HG03457 (cell line): ENCODE results near the gene RAB20.
"Not testable (repeated sequence)": the region's sequence is repeated elsewhere in the genome, so short reads cannot be mapped to it uniquely, and the experiment has no call there.

Experiments
- ATAC-seq: cut with Tn5 transposase; IDR thresholded peaks from one replicate; pipeline ENCODE4 v1.9.1; 2021; ENCODE audit warnings: moderate number of reproducible peaks; ENCODE audit not compliant: unreplicated experiment

RAB20 gene

DNA sequence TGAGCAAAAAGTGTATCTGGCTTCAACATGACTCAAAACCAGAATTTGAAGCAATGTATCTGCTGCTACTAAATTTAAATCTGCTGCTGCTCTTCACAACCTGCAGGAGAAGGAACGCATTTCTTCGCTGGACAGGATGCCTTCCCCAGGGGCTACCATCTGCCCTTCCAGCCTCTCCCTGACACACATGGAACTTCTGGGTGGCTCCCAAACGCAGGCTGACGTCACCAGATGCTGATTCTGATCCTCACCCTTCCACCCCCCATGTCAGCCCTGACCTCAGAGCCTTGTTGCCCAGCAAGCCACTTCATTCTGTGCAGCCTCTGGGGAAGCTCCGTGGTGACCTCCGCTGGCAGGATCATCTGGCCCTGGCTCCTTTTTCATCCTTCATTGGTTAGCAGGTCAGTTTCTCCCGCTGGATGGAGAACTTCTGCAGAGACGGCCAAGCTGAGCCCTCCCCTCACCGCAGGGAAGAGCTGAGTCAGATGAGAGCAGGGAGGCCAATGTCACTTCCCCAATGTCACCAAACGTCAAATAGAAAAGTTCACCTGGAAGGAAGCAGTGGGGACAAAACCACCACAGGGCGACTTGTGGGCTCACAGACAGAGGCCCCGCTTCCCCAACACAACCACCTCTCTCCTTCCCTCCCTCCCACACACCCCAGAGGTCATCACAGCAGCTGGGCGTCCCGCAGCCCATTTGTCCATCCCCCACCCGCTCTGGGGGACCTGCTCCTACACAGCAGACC lies 14.0 kb upstream of the RAB20 start:
- peak; percentile 87 for ATAC-seq

DNA sequence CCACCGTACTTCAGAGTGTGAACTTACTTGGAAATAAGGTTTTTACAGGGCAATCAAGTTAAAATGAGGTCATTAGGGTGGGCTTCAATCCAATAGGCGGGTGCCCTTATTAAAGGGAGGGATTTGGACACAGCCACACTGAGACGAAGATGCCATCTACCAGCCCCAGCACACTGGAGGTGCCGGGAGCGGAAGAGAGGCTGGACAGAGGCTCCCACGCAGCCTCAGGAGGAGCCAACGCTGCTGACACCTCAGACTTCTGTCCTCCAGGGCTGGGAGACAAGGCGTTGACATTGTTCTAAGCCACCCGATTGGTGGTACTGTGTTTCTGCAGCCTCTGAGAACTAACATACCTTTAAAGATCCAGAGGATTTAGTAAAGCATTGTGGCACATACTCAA lies 12.6 kb upstream of the RAB20 start:
- no peak for ATAC-seq

- ATAC-seq = no peak
These were observed 11.2 kb upstream of the RAB20 start for GRCh38 chr13:110572778-110573118.

- no peak for ATAC-seq
These were observed 10.6 kb upstream of the RAB20 start for GRCh38 chr13:110571896-110572777.

DNA sequence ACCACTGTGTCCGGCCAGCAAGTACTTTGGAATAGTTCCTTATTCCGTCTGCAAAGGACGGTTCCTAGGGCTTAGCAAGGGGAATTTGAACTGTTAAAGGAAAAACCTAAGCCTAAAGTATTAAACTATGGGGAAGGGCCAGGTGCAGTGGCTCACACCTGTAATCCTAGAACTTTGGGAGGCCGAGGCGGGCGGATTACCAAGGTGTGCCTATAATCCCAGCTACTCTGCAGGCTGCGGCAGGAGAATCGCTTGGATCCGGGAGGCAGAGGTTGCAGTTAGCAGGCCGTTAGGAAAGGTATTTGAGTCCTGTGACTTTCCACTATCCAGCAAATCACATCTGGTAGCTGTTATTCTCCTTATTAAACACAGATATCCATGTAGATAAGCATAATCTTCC lies 9.4 kb upstream of the RAB20 start:
- no peak for ATAC-seq

DNA sequence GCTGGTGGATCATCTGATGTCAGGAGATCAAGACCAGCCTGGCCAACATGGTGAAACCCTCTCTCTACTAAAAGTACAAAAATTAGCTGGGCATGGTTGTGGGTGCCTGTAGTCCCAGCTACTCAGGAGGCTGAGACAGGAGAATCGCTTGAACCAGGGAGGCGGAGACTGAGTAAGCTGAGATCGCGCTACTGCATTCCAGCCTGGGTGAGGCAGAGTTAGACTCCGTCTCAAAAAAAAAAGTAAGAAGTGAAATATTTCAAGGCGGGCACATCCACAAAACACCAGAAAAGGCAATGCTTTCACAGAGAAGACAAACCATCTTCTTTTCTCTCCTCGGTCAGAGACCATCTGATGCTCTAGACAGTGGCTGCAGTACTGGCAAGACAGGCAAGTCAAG lies 8.4 kb upstream of the RAB20 start:
- not testable (repeated sequence) for ATAC-seq

- no peak for ATAC-seq
These were observed 7.1 kb upstream of the RAB20 start for GRCh38 chr13:110568612-110569011.

- ATAC-seq = no peak
These were observed 4.6 kb upstream of the RAB20 start for GRCh38 chr13:110566171-110566570.

DNA sequence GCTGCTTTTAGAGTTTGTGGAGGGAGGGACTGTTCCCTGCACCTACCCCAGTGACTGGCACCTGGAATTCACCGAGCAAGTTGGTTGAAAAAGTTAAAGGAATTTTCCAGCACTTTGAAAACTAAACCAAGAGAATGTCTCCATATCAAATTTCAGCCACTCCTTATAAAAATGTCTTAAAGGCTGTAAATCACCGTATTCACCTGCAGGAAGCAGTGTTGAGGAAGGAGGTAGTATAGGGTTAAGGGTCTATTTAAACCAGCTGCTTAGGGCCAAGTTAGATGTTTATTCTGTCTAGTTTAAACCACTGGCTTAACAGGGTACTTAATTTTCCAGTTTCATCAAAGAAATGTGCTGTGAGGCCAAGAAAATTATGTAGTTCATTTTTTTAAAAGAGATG lies 3.8 kb upstream of the RAB20 start:
- ATAC-seq = no peak

- no peak for ATAC-seq
These were observed 3.0 kb upstream of the RAB20 start for GRCh38 chr13:110564472-110564985.

DNA sequence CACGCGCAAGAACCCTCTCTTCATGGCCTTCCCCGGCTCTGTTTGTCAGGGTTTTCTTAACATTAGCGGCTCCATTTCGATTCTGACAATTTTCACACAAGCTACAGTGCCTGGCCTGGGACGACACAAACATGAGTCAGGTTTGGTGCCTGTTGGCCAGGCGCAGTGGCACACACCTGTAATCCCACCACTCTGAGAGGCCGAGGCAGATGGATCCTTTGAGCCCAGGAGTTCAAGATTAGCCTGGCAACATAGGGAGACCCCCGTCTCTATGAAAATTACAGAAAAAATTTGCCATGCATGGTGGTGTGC lies 1.9 kb upstream of the RAB20 start:
- no peak for ATAC-seq

DNA sequence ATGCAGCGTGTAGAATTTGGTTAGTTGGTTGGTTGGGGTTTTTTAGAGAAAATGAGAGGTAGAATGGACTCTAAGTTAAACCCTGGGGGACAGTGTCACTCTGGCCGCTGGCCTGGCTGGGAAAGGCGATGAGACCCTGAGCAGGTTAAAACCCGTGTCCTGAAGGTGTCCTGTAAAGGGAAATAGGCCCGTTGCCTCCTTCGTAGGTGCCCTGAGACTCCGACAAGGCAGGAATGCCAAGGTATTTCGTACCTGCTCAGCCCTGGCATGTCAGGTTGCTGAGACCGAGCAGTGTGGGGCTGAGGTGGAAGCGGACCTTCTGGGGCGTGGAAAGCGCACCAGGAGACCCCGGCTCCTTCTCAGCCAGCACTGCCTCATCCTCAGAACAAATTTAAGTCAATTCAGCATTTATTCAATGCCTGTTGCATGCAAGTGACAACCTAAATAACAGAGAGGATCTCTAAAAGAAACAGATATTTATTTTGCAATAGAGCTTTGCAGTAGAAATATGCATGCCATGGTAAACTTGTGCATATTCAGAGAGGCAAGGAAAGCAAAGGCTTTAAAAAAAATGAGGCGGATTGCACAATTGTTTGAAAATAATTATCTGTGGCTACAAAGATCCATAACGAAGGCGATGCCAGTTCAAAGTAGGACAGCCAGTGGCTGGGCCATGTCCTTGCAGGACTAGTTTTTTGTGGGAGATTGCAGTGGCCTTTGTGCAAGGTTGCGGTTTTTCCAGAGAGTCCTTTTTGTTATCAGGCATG lies 1.4 kb upstream of the RAB20 start:
- no peak for ATAC-seq

- ATAC-seq = no peak
These were observed 595 bp upstream of the RAB20 start for GRCh38 chr13:110562036-110562597.

- ATAC-seq = peak; percentile 19
These were observed 750 bp downstream of the RAB20 start for GRCh38 chr13:110560601-110561343.

DNA sequence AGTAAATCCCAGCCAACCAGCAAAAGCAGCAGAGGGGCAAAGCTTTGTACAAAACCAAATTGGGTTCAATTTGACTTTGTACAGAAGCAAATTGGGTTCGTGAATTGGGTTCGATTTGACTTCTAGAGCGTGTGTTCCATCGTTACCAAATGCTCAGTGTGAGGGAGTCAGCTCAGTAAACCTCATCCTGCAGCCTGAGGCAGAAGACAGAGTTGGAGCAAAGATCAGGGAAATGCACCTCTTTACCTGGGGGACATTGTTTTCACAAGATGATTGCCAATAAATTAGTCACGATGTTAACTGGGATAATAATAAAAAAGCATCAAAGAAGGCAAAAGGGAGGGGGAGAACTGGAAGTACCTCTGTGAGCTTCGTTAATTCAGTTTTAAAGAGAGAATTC lies 1.5 kb downstream of the RAB20 start:
- ATAC-seq = no peak

GRCh38 chr13:110559429-110559943 lies 2.0 kb downstream of the RAB20 start:
- no peak for ATAC-seq

DNA sequence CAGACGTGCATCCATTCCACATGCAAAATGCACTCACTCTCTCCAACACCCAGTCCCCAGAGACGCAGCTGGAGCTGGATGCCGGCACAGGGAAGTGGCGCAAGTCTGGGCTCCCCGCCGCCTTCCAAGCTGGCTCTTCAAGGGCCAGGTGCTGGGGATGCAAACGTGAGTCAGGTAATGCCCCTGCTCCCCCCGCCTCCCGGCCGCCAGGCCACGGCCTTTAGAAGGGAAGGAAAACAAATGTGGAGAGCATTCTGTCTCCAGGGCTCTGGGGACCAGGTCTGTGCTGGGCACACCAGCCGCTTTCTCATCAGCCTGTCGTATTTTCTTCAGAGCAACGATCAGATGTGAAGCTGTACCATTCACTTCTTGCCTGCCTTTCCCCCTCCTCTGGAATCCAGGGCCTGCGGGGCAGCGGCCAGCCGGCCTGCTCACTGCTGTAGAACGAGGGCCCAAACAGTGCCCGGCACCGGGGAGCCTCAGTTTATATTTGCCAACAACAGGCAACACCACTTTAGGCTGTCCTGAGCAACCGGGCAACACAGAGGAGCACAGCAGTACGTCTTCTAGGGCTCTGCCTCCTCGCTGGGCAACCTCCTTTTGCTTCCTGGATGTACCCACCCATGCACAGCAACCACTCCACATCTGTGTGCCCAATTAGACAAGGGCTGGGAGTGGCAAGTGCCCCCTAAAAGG lies 3.8 kb downstream of the RAB20 start:
- ATAC-seq = no peak

- ATAC-seq = no peak
These were observed 4.4 kb downstream of the RAB20 start for GRCh38 chr13:110557082-110557481.

GRCh38 chr13:110556224-110556606 lies 5.3 kb downstream of the RAB20 start:
- no peak for ATAC-seq
